ENCODE measurements around the gene TAS2R1.

Gene TAS2R1

DNA sequence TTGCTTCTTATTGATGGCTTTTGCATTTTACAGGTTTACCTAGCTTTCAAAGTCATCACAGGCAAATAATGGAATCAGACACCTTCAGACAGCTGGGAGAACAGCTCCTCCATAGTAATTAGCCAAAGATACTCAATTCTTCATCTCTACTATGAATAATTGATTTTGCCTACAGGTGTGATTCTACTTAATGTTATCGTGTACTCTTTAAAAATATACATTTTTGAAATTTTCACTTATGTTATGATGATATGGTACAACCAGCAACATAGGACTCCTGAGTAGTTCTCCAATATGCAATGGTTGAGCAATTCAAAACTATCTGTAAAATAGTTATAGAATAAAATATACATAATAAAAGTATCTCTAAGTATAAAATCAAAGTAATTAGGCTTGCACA lies at the start of gene TAS2R1:
TAS2R1 (minus strand) TSS at position 101 of the 400 bp plus-strand sequence. CDS start 319 bp downstream, outside the sequence.
- DNase-seq = no peak

- DNase-seq = no peak
These were observed 40.2 kb upstream of the TAS2R1 start for GRCh38 chr5:9670371-9670770.

- DNase-seq = no peak
These were observed 37.8 kb upstream of the TAS2R1 start for GRCh38 chr5:9667906-9668305.

DNA sequence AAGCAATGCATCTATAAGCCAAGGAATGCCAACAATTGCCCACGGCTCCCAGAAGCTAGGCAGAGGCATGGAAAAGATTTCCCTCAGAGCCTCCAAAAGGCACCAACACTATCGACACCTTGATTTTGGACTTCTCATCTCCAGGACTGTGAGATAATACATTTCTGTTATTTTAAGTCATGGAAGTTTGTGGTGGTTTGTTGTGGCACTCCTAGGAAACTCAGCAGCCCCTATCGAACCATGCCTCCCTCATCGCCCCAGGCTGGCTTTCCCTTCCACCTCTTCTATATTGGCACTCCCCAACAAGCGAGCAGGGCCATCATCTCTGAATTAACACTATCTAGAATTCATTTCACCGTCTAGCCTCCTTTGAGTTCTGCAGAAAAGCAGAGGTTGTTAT lies 33.7 kb upstream of the TAS2R1 start:
- no peak for DNase-seq

DNA sequence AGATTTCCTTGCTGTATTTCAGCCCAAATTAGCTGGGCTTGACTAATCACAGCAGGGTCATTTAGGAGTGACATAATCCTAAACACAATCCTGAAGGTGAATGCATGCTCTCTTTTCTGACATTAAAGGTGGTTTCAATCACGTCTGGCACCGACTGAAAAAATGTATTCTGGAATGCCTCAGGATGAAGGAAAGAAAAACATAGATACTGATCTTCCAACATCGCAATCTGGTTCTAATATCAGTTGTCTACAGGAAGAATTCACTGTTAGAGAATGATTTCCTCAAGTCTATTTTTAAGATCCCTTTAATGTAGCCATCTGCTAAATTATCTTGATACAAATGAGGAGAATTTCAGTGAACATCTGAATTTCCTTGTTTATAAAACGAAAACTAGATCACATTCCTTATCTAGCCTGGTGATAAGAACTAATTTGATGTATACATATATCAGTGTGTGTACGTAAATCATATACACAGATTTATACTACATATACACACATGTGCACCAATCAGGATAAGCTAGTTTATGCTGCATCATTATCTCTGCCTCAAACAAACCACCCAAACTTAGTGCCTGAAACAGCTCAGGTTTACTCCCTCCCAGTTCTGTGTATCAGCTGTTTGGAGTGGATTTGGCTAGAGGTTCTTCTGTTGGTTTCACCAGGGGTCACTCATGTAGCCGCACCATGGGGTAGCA lies 31.3 kb upstream of the TAS2R1 start:
- DNase-seq = no peak

DNA sequence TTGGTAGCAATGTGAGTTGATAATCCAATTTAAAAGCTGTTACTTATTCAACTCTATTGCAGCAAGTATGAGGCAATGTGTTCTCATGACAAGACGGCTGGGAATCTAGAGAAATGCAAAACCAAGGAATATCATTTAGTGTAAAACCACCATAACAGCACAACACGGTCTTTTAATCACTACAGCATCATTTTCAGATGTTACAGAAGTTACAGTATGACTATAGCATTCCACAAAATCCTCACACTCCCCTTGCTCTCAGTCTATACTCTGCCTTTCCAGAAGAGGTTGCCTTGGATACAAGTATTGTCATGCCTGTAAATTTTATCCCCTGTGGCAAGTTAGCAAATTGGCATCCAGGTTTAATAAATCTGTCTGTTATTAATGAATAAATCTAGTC lies 28.6 kb upstream of the TAS2R1 start:
- DNase-seq = no peak

GRCh38 chr5:9657819-9658218 lies 27.7 kb upstream of the TAS2R1 start:
- DNase-seq = no peak

DNA sequence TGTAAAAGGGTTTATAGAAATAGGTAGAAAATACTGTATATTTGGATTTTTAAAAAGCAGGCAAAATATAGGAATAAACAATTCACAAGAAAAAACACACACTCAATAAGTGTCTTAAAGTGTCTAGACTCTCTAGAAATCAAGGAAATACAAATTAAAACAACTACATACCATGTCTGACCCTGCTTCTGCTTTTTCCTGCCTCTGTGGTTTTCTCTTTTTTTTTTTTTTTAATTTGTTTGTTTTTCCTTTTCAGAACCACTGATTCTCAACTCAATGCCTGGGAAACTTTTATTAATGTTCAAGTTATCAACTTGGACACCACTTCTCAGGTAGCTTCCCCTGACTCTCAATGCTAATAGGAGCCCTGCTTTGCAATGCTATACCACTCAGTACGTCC lies 25.5 kb upstream of the TAS2R1 start:
- no peak for DNase-seq

DNA sequence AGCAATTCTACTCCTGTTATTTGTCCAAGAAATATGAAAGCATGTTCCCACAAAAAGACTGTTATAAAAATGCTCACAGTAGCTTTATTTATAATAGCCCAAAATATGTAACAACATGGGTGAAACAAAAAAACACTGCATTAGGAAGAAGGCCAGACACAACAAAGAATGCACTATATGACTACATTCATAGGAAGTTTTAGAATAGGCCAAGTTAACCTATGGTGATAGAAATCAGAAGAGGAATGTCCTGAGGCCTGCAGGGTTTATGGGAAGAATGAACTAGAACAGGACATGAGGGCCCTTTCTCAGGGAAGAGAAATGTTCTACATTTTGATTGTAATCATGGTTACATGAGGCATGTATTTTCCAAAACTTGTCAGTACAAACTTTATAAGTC lies 24.7 kb upstream of the TAS2R1 start:
- no peak for DNase-seq

GRCh38 chr5:9653811-9654210 lies 23.7 kb upstream of the TAS2R1 start:
- no peak for DNase-seq

DNA sequence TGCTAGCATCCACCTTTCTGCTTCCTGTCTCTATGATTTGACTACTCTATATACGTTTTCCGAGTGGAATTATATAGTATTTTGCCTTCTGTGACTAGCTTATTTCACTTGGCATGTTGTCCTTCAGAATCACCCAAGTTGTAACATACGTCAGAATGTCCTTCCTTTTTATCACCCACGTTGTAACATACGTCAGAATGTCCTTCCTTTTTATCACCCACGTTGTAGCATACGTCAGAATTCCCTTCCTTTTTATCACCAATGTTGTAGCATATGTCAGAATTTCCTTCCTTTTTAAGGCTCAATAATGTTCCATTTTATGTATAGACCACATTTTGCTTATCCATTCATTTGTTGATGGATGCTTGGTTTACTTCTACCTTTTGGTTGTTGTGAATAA lies 22.9 kb upstream of the TAS2R1 start:
- no peak for DNase-seq

DNA sequence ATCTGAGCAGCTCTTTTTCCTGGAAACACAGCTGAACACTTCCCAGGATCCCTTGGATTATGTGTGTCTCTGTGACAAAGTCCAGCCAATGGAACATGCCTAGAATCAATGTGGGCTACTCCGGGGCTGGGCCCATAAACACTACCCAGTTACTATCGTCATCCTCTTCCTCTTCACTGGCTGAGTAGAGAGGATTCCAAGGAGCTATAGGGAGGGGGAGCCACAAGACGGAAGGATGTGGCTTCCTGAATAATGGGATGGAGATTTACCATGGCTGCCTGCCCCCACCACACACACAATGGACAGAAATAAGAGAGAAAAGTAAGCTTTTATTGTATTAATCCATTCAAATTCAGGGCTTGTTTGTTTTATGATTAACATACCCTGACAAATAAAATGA lies 22.1 kb upstream of the TAS2R1 start:
- no peak for DNase-seq

DNA sequence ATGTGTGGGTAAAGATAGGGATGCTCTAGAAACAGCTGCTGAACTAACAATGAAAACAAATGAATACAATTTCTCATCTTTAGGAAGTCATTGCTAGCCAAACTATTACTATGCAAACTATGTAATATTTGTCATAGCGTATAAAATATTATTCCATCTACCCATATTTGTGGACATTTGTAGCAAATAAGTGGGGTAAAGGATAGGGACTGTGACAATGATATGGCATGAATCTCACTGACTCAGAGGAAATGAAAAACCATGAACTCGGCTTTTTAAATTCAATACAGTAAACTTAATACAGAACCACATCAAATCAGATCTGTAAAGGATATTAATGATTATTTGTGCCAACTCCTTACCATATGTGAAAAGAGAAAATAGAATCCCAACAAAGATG lies 16.7 kb upstream of the TAS2R1 start:
- no peak for DNase-seq

DNA sequence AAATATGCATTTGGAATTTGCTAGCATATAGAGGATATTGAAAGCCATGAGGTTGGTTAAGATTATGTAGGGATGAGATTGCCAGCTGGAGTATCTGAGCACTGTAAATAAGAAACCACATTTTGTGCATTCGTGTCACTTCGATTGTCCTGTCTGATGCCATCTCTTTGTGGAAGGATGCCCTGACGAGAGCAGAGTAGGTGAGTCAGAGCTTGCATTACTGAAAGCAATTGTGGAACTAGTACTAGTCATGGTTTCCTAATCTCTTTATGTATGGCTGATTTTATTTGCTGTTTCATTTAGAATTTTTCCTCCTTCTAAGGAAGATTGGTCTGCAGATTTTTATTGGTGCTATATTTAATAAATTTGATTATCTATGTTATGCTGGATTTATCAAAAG lies 14.5 kb upstream of the TAS2R1 start:
- DNase-seq = no peak

DNA sequence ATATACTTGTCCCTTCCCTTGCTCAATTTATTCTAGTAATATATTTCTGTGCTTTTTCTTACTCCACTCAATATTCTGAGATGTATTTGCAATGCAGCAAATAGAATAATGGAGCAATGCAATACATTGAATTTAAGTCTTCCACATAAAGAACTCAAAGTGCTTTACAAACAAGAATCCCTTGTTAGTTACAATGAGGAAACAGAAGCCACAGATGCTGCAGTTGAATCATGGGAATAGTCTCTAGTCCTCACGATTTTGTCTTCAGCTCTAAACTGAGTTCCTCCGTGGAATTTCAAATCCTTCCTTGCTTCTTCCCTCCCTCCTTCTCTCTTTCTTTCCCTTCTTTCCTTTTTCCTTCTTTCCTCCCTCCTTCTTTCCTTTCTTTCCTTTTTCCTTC lies 12.5 kb upstream of the TAS2R1 start:
- no peak for DNase-seq

DNA sequence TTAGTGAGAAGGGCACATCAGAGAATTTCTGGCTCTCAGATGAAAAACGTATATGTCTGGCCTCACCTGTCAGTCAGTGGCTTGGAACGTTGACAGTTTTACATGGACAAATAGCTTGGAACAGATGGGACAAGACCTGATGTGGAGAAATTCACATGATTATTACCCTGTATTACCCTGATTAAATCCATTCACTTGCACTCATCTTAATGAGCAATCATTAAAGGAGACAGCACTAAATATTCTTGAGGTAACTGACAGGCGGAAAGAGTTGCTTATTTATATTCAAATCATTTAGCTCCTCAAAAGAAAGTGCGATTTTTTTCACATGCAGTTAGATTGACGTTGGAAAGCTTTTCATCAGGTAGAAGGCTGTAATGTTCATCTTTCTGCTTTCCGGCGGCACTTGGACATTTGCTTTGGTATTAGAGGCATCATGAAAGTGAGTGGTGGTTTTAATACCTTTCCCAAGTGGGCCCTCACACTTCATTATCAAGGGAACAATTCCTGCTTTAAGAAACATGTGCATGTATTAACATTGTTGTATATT lies 11.7 kb upstream of the TAS2R1 start:
- no peak for DNase-seq

DNA sequence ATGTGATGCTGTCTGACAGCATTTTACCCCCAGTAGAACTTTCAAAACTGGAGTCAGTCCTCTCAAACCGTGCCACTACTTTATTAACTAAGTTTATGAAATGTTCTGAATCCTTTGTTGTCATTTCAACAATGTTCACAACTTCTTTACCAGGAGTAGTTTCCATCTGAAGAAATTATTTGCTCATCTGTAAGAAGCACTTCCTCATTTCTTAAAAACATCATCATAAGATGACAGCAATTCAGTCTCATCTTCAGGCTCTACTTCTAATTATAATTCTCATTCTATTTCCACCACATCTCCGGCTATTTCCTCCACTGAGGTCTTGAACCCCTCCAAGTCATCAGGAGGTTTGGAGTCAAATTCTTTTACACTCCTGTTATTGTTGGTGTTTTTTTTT lies 2.3 kb upstream of the TAS2R1 start:
- no peak for DNase-seq

DNA sequence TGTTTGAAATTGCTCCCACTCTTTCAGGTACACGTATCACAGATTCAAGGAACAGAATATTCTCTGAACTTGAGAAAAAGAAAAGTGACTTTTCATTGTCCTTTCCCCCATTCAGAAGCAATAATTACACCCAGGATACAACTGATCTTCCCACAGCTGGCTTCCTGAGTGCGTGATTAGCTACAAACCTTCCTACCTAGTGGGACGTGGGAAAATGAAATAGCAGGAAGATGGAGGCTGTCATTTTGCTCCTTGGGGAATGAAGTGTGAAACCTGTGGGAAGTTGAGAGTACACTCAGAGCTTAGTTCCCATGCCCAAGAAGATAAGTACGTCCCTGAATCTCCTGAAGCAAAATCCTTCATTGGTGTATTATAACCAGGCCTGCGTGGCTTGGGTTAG lies 2.6 kb downstream of the TAS2R1 start:
- DNase-seq = no peak

- DNase-seq = no peak
These were observed 3.2 kb downstream of the TAS2R1 start for GRCh38 chr5:9626955-9627354.

DNA sequence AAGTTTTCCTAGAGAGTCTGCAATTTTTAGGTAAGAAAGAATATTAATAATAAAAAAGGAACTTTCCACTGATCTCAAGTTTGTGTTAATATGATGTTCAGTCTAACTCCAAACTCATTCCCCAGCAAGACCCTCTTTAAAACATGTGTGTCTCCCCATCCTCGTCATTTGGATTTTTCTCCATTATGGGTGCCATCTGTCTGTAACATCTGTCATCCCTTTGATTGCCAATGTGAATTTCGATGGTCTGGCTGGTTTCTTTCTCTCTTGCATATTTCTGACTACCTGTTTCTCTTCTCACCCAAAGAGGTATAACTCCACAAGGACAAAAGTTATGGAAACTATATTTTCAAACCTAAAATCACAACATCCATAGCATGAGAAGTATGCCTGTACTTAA lies 4.4 kb downstream of the TAS2R1 start:
- DNase-seq = no peak

DNA sequence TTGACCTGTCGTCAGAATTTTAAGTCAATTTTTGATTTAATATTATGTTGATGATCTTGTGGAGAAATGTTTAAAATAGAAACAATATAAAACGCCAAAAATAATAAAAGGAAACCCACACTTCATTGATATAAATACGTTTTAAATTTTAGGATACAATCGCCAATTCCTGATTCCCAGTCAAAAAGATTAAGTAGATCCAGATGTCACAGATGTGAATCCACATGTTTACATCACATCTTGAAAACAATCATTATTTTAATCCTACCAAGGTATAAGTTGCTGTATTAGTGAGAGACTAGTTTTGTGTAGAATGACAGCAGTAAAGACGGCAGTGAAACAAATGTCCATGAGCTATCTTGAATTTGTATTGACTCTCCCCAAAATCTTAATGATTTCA lies 4.9 kb downstream of the TAS2R1 start:
- DNase-seq = no peak

- no peak for DNase-seq
These were observed 5.8 kb downstream of the TAS2R1 start for GRCh38 chr5:9624196-9624947.

- DNase-seq = no peak
These were observed 6.5 kb downstream of the TAS2R1 start for GRCh38 chr5:9623661-9624060.

DNA sequence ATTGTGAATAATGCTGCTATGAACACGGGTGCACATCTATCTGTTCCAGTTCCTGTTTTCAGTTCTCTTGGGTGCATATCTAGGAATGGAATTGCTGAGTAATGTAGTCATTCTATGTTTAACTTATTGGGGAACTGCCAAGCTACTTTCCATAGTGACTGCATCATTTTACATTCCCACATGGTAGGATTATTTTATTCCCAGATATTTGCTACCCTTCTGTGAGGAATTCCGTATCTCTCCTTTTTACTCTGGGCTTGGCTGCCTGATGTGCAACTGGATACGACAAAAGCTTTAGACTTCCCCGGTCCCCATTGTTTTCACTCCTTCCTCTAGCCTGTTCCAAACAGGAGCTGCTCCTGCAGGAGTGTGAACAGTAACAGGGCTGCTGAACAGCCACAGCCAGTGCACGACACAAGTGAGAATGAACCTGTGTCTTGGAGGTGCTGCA lies 7.2 kb downstream of the TAS2R1 start:
- DNase-seq = no peak

Measured in 8988T (cell line).